Upper lobe of left lung (tissue), 6 donors: ENCODE data around the gene MPPED2. TPM values are rescaled to one million over a fixed set of nuclear protein-coding genes. Genes with fewer than 3 reads are reported as not detected.

Experiments
- ATAC-seq, 2 donors: fragments of 200-7000 bp; cut with Tn5 transposase; one replicate each; pipeline ENCODE4 v1.9.1; 2022; ENCODE audit warnings: mild to moderate bottlenecking in 2 of 2, moderate library complexity in 2 of 2; ENCODE audit not compliant: low FRiP score in 2 of 2
- DNase-seq, 2 donors: peaks; one replicate each; pipeline ENCODE4 v3.0.0-alpha.2; 2019 to 2020
- H3K27ac ChIP-seq, 4 donors: fragments of 200-600 bp; sonication (generic); one replicate each; pipeline ENCODE4 v1.5.1; 2016 to 2019
- H3K27me3 ChIP-seq, 4 donors: fragments of 200-600 bp; sonication (generic); one replicate each; pipeline ENCODE4 v1.5.1; 2017 to 2019
- H3K36me3 ChIP-seq, 4 donors: fragments of 200-600 bp; sonication (generic); one replicate each; pipeline ENCODE4 v1.5.1; 2016 to 2019
- H3K4me1 ChIP-seq, 4 donors: fragments of 200-600 bp; sonication (generic); one replicate each; pipeline ENCODE4 v1.5.1; 2018 to 2019
- H3K4me3 ChIP-seq, 4 donors: fragments of 200-600 bp; sonication (generic); one replicate each; pipeline ENCODE4 v1.5.1; 2017 to 2019; ENCODE audit warnings: mild to moderate bottlenecking in 2 of 4, moderate library complexity in 1 of 4
- H3K9me3 ChIP-seq, 4 donors: fragments of 200-600 bp; sonication (generic); one replicate each; pipeline ENCODE4 v1.5.1; 2018 to 2019
- CTCF ChIP-seq, 6 experiments: fragments of 450-650 bp in 4 of 6; fragments of 200-600 bp in 2 of 6; sonication (generic) in 2 of 6; IDR thresholded peaks; one replicate each; pipeline ENCODE4 v1.5.1; 2016 to 2019; ENCODE audit warnings: antibody characterized with exemption in 6 of 6
- EP300 ChIP-seq, 4 donors: sonication (generic); formaldehyde crosslinking; IDR thresholded peaks; one replicate each; pipeline ENCODE4 v1.5.1; 2017; ENCODE audit warnings: antibody characterized with exemption in 4 of 4, control low read depth in 2 of 4
- POLR2A ChIP-seq, 4 donors: fragments of 450-650 bp; IDR thresholded peaks; one replicate each; pipeline ENCODE4 v1.5.1; 2016 to 2017; ENCODE audit warnings: antibody characterized with exemption in 4 of 4, mild to moderate bottlenecking in 2 of 4
- POLR2AphosphoS5 ChIP-seq, 2 donors: sonication (generic); formaldehyde crosslinking; IDR thresholded peaks; one replicate each; pipeline ENCODE4 v1.5.1; 2017; ENCODE audit warnings: antibody characterized with exemption in 2 of 2
- WGBS, 2 donors: methylation state at CpG; one replicate each; pipeline ENCODE4 v1.1.5; 2017 to 2018; 5-methylcytosine and 5-hydroxymethylcytosine counted together
- total RNA-seq, 6 donors: library from RNA; depleted of rRNA in 4 of 6; stranded (reverse); fragments of >200 nt in 4 of 6; gene quantifications; one replicate each; pipeline versions ENCODE4 v1.1.0 to v1.2.1, GENCODE V29; 2016 to 2021
- donor health status: DM: no; HTN: no; CAD: no; lungs with moderate emphysema.
- donor health status: DM: no; HTN: yes; CAD: no; lungs with severe emphysema.

Gene MPPED2
- total RNA-seq, 6 donors from 2014 or later: 0.20 to 3.8 (median 0.49) TPM; not detected in 1

GRCh38 chr11:30412509-30412908, 173.6 kb downstream of the MPPED2 start:
- Histone ChIP-seq H3K4me3 (no peak overlapping the region), H3K27ac (no peak overlapping the region), H3K36me3 (no peaks in the 10 kb centered on the region), H3K4me1 (no peaks in the 10 kb centered on the region), H3K9me3 (no peaks in the 10 kb centered on the region), H3K27me3 (no peaks in the 10 kb centered on the region)
- ATAC-seq (no peak), DNase-seq (no peak)
- no peak for TF ChIP-seq EP300 (IDR thresholded peaks at IDR 0.05)
- TF ChIP-seq POLR2A (IDR thresholded peaks at IDR 0.05): no peak
- no peak for TF ChIP-seq CTCF (IDR thresholded peaks at IDR 0.05)
- 50 to 62% methylated on average over 2 of the region's 2 CpGs for WGBS, 2 donors

GRCh38 chr11:30411383-30411782, 174.8 kb downstream of the MPPED2 start:
- Histone ChIP-seq H3K4me1 (no peaks in the 10 kb centered on the region), H3K27me3 (no peaks in the 10 kb centered on the region), H3K36me3 (no peaks in the 10 kb centered on the region), H3K9me3 (no peaks in the 10 kb centered on the region), H3K4me3 (no peak overlapping the region), H3K27ac (no peak overlapping the region)
- ATAC-seq: no peak
- TF ChIP-seq POLR2A (IDR thresholded peaks at IDR 0.05): no peak
- TF ChIP-seq POLR2AphosphoS5 (IDR thresholded peaks at IDR 0.05): no peak
- TF ChIP-seq EP300 (IDR thresholded peaks at IDR 0.05): no peak
- no peak for DNase-seq
- 74 to 88% methylated on average over 7 of the region's 7 CpGs for WGBS, 2 donors

GRCh38 chr11:30406978-30407762, 179.0 kb downstream of the MPPED2 start:
- ATAC-seq: no peak
- WGBS, 2 donors: 80% methylated on average over 13 of the region's 13 CpGs
- H3K9me3 ChIP-seq: no peaks in the 10 kb centered on the region
- TF ChIP-seq POLR2A (IDR thresholded peaks at IDR 0.05) (no peak), POLR2AphosphoS5 (IDR thresholded peaks at IDR 0.05) (no peak), CTCF (IDR thresholded peaks at IDR 0.05) (no peak), EP300 (IDR thresholded peaks at IDR 0.05) (no peak)
- H3K27ac ChIP-seq: no peak overlapping the region
- DNase-seq: peak in 1 of 2 donors; percentile 8
- H3K27me3 ChIP-seq: no peaks in the 10 kb centered on the region
- H3K36me3 ChIP-seq: no peaks in the 10 kb centered on the region
- no peaks in the 10 kb centered on the region for H3K4me1 ChIP-seq
- H3K4me3 ChIP-seq: no peak overlapping the region

GRCh38 chr11:30405385-30405784, 180.8 kb downstream of the MPPED2 start:
- no peaks in the 10 kb centered on the region for H3K4me1 ChIP-seq
- WGBS, 2 donors: 47 to 58% methylated on average over 3 of the region's 3 CpGs
- TF ChIP-seq POLR2AphosphoS5 (IDR thresholded peaks at IDR 0.05) (no peak), POLR2A (IDR thresholded peaks at IDR 0.05) (no peak), CTCF (IDR thresholded peaks at IDR 0.05) (no peak), EP300 (IDR thresholded peaks at IDR 0.05) (no peak)
- no peaks in the 10 kb centered on the region for H3K9me3 ChIP-seq
- H3K27me3 ChIP-seq: no peaks in the 10 kb centered on the region
- no peak overlapping the region for H3K4me3 ChIP-seq
- no peaks in the 10 kb centered on the region for H3K36me3 ChIP-seq
- H3K27ac ChIP-seq: no peak overlapping the region
- ATAC-seq (no peak), DNase-seq (no peak)

- H3K27ac ChIP-seq: no peak overlapping the region
- DNase-seq: no peak
- H3K36me3 ChIP-seq: no peaks in the 10 kb centered on the region
- H3K27me3 ChIP-seq: no peaks in the 10 kb centered on the region
- H3K9me3 ChIP-seq: no peaks in the 10 kb centered on the region
- no peak for ATAC-seq
- no peak for TF ChIP-seq POLR2AphosphoS5 (IDR thresholded peaks at IDR 0.05)
- no peak for TF ChIP-seq EP300 (IDR thresholded peaks at IDR 0.05)
- no peak for TF ChIP-seq CTCF (IDR thresholded peaks at IDR 0.05)
- no peak for TF ChIP-seq POLR2A (IDR thresholded peaks at IDR 0.05)
- 91% methylated on average over 3 of the region's 3 CpGs for WGBS, 2 donors
- no peak overlapping the region for H3K4me3 ChIP-seq
- no peaks in the 10 kb centered on the region for H3K4me1 ChIP-seq
Measured at GRCh38 chr11:30404136-30404535, 182.0 kb downstream of the MPPED2 start.
